Body of pancreas (tissue), 4 donors: ENCODE measurements around the gene DLST. TPM values are rescaled to one million over a fixed set of nuclear protein-coding genes. Genes with fewer than 3 reads are reported as not detected.

Source experiments
- ATAC-seq: fragments of 150-250 bp; one replicate; pipeline ENCODE4 v1.9.1; 2016
- DNase-seq, 4 donors: peaks; one replicate each; pipeline ENCODE4 v3.0.0-alpha.2; 2019
- H3K27ac ChIP-seq, 4 donors: fragments of 200-600 bp; sonication (generic); 1 replicate in 3 of 4; 2 replicates in 1 of 4; pipeline versions ENCODE4 v1.5.1 to v1.6.1; 2016 to 2019; ENCODE audit warnings: mild to moderate bottlenecking in 1 of 4, mixed read lengths in 1 of 4, moderate library complexity in 1 of 4
- H3K27me3 ChIP-seq, 2 donors: fragments of 200-600 bp; sonication (generic); one replicate each; pipeline ENCODE4 v1.6.0; 2016; ENCODE audit warnings: mild to moderate bottlenecking in 1 of 2
- H3K36me3 ChIP-seq, 2 donors: fragments of 200-600 bp; sonication (generic); replicated peaks in 1 of 2; 2 replicates each; pipeline ENCODE4 v1.5.1; 2016; ENCODE audit warnings: low read depth in 2 of 2; ENCODE audit not compliant: insufficient read depth in 1 of 2
- H3K4me1 ChIP-seq: fragments of 200-600 bp; sonication (generic); one replicate; pipeline ENCODE4 v1.6.0; 2016
- H3K4me3 ChIP-seq, 2 donors: fragments of 200-600 bp; sonication (generic); 1 replicate in 1 of 2; 2 replicates in 1 of 2; pipeline ENCODE4 v1.5.1; 2016 to 2019
- H3K9me3 ChIP-seq, 3 donors: fragments of 200-600 bp; sonication (generic); 1 replicate in 2 of 3; 2 replicates in 1 of 3; pipeline ENCODE4 v1.5.1; 2016
- POLR2A ChIP-seq, 3 donors: fragments of 450-650 bp; IDR thresholded peaks; one replicate each; pipeline ENCODE4 v1.6.1; 2016; ENCODE audit warnings: antibody characterized with exemption in 3 of 3, mild to moderate bottlenecking in 2 of 3
- WGBS, 2 donors: methylation state at CpG; one replicate each; pipeline ENCODE4 v1.1.5; 2017; 5-methylcytosine and 5-hydroxymethylcytosine counted together
- intact Hi-C: fragments of 100-400 bp; cut with DNase I; formaldehyde crosslinking; loops from one replicate; pipeline ENCODE4 v1.15.1; 2023
- total RNA-seq, 2 donors: library from RNA; depleted of rRNA; stranded (reverse); fragments of >200 nt; gene quantifications; one replicate each; pipeline ENCODE4 v1.1.0, GENCODE V29; 2016
- TF ChIP-seq, protein P1 (sequence below), 7 experiments: fragments of 450-650 bp in 4 of 7; fragments of 200-600 bp in 3 of 7; sonication (generic) in 3 of 7; IDR thresholded peaks; one replicate each; pipeline ENCODE4 v1.5.1; 2016 to 2019; ENCODE audit warnings: antibody characterized with exemption in 7 of 7

DLST gene
- total RNA-seq, 2 donors from 2014 or later = 33.7 to 36.3 TPM

DNA sequence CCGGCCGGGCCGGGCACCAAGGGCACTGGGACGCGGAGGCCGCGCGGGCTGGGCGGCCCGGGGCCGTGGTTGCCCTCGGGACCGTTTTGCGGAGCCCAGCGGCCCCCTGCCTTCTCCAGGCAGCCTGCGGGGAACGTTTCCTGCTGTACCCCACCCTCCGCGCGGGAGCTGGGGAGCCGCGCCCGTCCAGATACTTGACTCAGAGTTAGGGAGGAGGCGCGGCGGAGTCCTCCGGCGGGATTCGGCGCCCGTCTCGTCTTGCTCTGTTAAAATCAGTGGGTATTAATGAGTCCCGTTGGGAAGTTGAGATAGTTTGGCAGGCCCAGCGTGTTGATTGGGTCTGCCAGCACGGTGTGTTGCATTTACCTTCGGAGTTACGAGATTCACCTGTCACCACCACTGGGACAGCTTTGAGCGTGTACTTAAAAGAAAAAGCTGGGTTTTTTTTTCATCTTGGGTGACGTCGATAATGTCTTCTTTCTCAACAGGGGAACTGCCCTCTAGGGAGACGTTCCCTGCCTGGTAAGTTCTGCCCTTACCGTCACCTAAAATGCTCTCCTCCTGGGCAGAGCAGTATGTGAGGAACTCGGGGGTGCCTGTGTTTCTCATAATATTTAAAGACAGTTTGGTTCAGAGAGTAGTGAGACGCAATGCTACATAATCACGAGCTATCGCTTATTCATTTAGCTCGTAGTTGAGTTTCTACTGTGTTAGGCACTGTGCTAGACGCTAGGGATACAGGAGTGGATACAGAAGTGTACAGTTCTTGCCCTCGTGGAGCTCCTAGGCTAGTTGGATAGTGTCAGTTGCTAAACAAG lies 596 bp downstream of the DLST start:
- no peak for TF ChIP-seq POLR2A (IDR thresholded peaks at IDR 0.05)
- TF ChIP-seq, protein P1, sequence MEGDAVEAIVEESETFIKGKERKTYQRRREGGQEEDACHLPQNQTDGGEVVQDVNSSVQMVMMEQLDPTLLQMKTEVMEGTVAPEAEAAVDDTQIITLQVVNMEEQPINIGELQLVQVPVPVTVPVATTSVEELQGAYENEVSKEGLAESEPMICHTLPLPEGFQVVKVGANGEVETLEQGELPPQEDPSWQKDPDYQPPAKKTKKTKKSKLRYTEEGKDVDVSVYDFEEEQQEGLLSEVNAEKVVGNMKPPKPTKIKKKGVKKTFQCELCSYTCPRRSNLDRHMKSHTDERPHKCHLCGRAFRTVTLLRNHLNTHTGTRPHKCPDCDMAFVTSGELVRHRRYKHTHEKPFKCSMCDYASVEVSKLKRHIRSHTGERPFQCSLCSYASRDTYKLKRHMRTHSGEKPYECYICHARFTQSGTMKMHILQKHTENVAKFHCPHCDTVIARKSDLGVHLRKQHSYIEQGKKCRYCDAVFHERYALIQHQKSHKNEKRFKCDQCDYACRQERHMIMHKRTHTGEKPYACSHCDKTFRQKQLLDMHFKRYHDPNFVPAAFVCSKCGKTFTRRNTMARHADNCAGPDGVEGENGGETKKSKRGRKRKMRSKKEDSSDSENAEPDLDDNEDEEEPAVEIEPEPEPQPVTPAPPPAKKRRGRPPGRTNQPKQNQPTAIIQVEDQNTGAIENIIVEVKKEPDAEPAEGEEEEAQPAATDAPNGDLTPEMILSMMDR (IDR thresholded peaks at IDR 0.05) = no peak
- Histone ChIP-seq H3K27ac (peak overlapping the region; percentile 84 to 96 (median 86)), H3K36me3 (no peaks in the 10 kb centered on the region), H3K4me3 (peak overlapping the region; percentile 67 to 98), H3K9me3 (no peaks in the 10 kb centered on the region), H3K27me3 (no peaks in the 10 kb centered on the region), H3K4me1 (peaks cover 43% of the 10 kb centered on the region)
- DNase-seq (peak; percentile 38 to 48 (median 42)), ATAC-seq (peak; percentile 48)
- WGBS, 2 donors = 0 to 2% methylated on average over 12 to 48 of the region's 49 CpGs
- intact Hi-C loops = no loop called here

DNA sequence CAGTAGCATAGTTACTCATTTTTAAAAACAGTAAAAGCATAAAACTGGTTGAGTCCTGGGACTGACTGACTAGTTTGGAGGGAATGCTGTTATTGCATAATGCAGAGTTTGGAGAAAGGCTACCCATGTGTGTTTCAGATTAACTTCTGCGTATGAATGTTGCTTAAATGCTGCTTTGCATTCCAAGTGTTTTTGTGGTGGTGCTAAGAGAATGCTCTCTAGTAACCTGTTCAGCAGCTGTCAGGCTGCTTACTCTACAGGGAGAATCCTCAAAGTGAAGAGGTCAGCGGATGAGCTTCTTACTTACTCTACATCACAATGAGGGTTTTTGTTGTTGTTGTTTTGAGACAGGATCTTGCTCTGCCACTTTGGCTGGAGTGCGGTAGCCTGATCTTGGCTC lies 4.3 kb downstream of the DLST start:
- 82% methylated on average over 2 to 3 of the region's 3 CpGs for WGBS, 2 donors
- H3K36me3 ChIP-seq = peaks cover 6 to 9% of the 10 kb centered on the region in 2 donors
- no peak for TF ChIP-seq POLR2A (IDR thresholded peaks at IDR 0.05)
- TF ChIP-seq, protein P1 (IDR thresholded peaks at IDR 0.05) = no peak
- DNase-seq (no peak), ATAC-seq (no peak)
- no peaks in the 10 kb centered on the region for H3K27me3 ChIP-seq
- no peak overlapping the region for H3K4me3 ChIP-seq
- intact Hi-C loops = no loop called here
- H3K27ac ChIP-seq = no peak overlapping the region
- H3K4me1 ChIP-seq = peaks cover 57% of the 10 kb centered on the region
- H3K9me3 ChIP-seq = no peaks in the 10 kb centered on the region

DNA sequence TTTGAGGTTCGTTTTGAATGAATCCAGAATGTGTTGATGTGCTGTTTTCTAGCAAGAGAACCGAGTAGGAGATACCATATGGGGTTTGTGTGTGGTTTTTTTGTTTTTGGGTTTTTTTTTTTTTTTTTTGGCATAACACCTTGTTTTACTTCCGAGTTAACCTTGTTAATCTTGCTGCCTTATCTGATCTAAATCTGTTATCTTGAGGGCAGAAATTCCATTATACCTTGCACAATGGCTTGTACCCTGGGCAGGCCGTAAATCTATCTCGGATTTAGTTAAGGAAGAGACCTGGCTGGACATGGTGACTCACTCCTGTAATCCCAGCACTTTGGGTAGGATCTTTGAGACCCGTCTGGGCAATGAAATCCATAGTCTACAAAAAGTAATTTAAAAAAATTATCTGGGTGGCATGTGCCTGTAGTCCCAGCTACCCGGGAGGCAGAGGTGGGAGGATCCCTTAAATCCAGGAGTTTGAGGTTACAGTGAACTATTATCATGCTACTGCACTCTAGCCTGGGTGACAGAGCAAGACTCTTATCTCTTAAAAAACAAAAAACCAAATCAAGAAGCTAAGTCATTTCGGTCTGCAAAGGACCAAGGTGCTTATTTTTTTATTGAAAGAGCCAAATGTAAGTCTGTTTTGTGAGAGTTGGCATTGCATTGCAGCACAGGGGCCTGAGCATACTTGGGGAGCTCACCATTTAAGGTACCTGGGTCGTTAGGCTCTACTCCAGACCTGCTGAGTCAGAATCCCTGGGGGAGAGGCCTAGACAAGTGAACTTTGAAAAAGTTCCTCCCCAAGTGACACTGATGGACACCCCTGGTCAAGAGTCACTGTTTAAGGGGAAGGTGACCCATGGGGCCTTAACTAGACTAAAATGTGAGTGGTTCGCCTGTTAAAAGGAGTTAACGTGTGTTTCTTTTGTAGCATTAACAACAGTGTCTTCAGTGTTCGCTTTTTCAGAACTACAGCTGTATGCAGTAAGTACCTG lies 6.7 kb downstream of the DLST start:
- ATAC-seq (peak; percentile 91), DNase-seq (peak in 1 of 4 donors; percentile 35)
- no peak overlapping the region for H3K4me3 ChIP-seq
- 56 to 60% methylated on average over 12 of the region's 12 CpGs for WGBS, 2 donors
- H3K27ac ChIP-seq = peak overlapping the region in 3 of 4 donors; percentile 29 to 64 (median 53)
- no peaks in the 10 kb centered on the region for H3K27me3 ChIP-seq
- TF ChIP-seq, protein P1 (IDR thresholded peaks at IDR 0.05) = no peak
- no peak for TF ChIP-seq POLR2A (IDR thresholded peaks at IDR 0.05)
- peaks cover 6 to 18% of the 10 kb centered on the region in 2 donors for H3K36me3 ChIP-seq
- peaks cover 44% of the 10 kb centered on the region for H3K4me1 ChIP-seq
- H3K9me3 ChIP-seq = no peaks in the 10 kb centered on the region
- intact Hi-C loops = no loop called here

DNA sequence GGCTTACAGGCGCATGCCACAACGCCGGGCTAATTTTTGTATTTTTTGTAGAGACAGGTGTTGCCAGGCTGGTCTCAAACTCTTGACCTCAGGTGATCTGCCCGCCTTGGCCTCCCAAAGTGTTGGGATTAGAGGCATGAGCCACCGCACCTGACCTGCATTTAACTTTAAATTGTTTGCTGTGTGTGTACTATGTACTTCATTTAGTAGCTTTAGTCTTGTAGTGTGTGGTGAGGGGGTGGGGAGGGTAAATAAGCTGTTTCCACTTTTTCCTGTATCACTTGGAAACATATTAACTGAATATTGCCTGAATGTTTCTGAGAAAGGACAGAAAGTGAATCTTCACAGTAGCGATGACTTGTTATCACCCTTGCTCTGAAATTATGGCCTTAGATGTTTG lies 8.5 kb downstream of the DLST start:
- no peak for ATAC-seq
- no peak for TF ChIP-seq POLR2A (IDR thresholded peaks at IDR 0.05)
- TF ChIP-seq, protein P1 (IDR thresholded peaks at IDR 0.05) = no peak
- Histone ChIP-seq H3K9me3 (no peaks in the 10 kb centered on the region), H3K27ac (no peak overlapping the region), H3K4me1 (peaks cover 26% of the 10 kb centered on the region), H3K4me3 (no peak overlapping the region), H3K27me3 (no peaks in the 10 kb centered on the region), H3K36me3 (peaks cover 6 to 33% of the 10 kb centered on the region in 2 donors)
- WGBS, 2 donors = 92 to 96% methylated on average over 6 of the region's 6 CpGs
- DNase-seq = no peak
- intact Hi-C loops = no loop called here
